ENCODE results near the gene DCAF4. TPM values are rescaled to one million over a fixed set of nuclear protein-coding genes. Genes with fewer than 3 reads are reported as not detected.

The DCAF4 gene
- total and polyA plus RNA-seq, 2 experiments from 2014 or later: 11.0 to 23.2 TPM

DNA sequence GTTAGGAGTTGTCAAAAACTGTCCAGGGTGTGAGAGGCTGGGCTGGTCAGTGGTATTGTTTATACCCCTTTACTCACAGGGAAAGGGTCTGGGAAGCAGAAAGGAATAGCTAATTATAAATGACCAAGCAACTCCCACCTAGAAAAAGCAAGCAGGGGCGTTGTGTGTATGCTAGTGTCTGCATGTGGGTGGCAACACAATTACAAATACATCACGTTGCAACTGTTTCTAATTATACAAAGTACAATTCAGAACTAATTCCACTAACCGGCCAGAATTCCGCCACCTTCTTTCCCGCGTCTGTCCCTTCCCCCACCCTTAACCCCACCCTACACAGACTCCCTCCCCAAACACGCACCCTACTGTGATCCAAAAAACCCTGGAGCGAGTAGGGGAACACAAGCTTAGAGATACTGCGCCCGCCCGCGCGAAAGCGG is 34.6 kb upstream of the DCAF4 start:
- DNase-seq (ENCODE audit: low read depth in 1 of 2, low spot score in 1 of 2): no peak
- H3K9me3 ChIP-seq (ENCODE audit: low read depth): no peaks in the 10 kb centered on the region
- peaks cover 3% of the 10 kb centered on the region for H3K27me3 ChIP-seq
- H3K27ac ChIP-seq: peak overlapping the region; percentile 99
- peaks cover 49% of the 10 kb centered on the region for H3K4me1 ChIP-seq (ENCODE audit: low read depth)
- TF ChIP-seq CTCF (IDR thresholded peaks at IDR 0.05; ENCODE audit: low read depth, low read length): no peak
- peak overlapping the region; percentile 89 for H3K4me3 ChIP-seq
- no peaks in the 10 kb centered on the region for H3K36me3 ChIP-seq

- peak in 1 of 2 donors; percentile 82 for DNase-seq (ENCODE audit: low read depth in 1 of 2, low spot score in 1 of 2)
- Histone ChIP-seq H3K9me3 (ENCODE audit: low read depth) (no peaks in the 10 kb centered on the region), H3K27me3 (peaks cover 3% of the 10 kb centered on the region), H3K27ac (peak overlapping the region; percentile 99), H3K4me3 (peak overlapping the region; percentile 89), H3K4me1 (ENCODE audit: low read depth) (peaks cover 47% of the 10 kb centered on the region), H3K36me3 (no peaks in the 10 kb centered on the region)
- no peak for TF ChIP-seq CTCF (IDR thresholded peaks at IDR 0.05; ENCODE audit: low read depth, low read length)
Observed at GRCh38 chr14:72892103-72892878, 34.0 kb upstream of the DCAF4 start.

DNA sequence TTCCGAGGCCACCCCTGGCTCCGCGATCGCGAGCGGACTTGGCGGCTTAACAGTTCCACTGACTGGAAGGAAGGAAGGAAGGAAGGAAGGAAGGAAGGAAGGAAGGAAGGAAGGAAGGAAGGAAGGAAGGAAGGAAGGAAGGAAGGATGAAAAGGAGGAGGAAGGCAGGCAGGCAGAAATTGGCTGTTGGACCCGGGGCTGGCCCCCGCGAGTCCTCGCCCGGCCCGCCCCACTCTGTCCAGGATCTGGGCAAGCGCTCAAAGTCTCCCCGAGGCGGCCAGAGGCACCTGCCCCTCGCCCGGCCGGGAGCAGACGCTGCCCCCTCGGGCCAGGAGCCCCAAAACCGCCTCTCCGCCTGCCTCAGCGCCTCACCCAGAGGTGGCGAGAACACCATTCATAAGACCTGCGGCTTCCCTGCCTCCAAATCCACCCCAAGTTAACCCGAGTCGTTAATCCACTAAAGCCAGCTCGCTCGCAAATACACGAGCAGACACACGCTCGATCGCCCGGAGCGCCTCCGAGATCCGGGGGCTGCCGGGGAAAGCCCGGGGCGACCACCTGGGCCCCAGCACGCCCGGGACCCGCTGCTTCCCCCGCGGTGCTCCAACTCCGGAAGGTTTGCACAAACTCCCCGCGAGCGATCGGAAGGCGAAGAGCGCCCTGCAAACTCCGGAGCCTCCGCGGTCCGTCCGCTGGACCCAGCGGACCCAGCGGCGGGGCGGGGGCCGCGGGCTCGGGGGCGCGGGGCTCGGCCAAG is 33.2 kb upstream of the DCAF4 start:
- Histone ChIP-seq H3K27ac (peak overlapping the region; percentile 99), H3K4me3 (peak overlapping the region; percentile 89), H3K4me1 (ENCODE audit: low read depth) (peaks cover 40% of the 10 kb centered on the region), H3K36me3 (no peaks in the 10 kb centered on the region), H3K27me3 (peaks cover 3% of the 10 kb centered on the region), H3K9me3 (ENCODE audit: low read depth) (no peaks in the 10 kb centered on the region)
- TF ChIP-seq CTCF (IDR thresholded peaks at IDR 0.05; ENCODE audit: low read depth, low read length): no peak
- DNase-seq (ENCODE audit: low read depth in 1 of 2, low spot score in 1 of 2): peak; percentile 11 to 46

- H3K4me1 ChIP-seq (ENCODE audit: low read depth): peaks cover 33% of the 10 kb centered on the region
- no peak for TF ChIP-seq CTCF (IDR thresholded peaks at IDR 0.05; ENCODE audit: low read depth, low read length)
- no peaks in the 10 kb centered on the region for H3K9me3 ChIP-seq (ENCODE audit: low read depth)
- H3K27ac ChIP-seq: peak within 1 kb of the TSS; percentile 99
- H3K4me3 ChIP-seq: peak within 1 kb of the TSS; percentile 89
- H3K27me3 ChIP-seq: peaks cover 3% of the 10 kb centered on the region
- peak; percentile 96 to 99 for DNase-seq (ENCODE audit: low read depth in 1 of 2, low spot score in 1 of 2)
- no peaks in the 10 kb centered on the region for H3K36me3 ChIP-seq
Observed at GRCh38 chr14:72893636-72894322, 32.5 kb upstream of the DCAF4 start, which contains the start of gene DPF3. DPF3 (minus strand) TSS chr14:72894101; CDS start chr14:72894088, 13 bp downstream.

DNA sequence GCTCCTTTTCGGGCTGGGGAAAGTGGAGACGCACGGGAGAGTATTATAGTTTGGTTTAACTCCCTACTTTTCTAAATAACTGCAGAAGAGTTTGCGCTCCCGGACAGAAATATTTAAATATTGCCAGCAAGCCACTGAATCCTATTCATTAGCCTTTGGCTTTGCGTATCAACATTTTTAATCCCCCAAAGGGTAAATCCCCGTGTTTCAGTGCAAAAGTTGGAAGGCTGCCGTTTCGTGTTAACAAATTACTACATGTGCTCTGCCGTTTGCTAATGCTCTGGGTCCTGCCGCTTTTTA is 32.0 kb upstream of the DCAF4 start:
- Histone ChIP-seq H3K27me3 (peaks cover 3% of the 10 kb centered on the region), H3K36me3 (no peaks in the 10 kb centered on the region), H3K4me1 (ENCODE audit: low read depth) (peaks cover 28% of the 10 kb centered on the region), H3K4me3 (peak overlapping the region; percentile 89), H3K27ac (peak overlapping the region; percentile 97), H3K9me3 (ENCODE audit: low read depth) (no peaks in the 10 kb centered on the region)
- DNase-seq (ENCODE audit: low read depth in 1 of 2, low spot score in 1 of 2): no peak
- no peak for TF ChIP-seq CTCF (IDR thresholded peaks at IDR 0.05; ENCODE audit: low read depth, low read length)
